ENCODE measurements around the gene IPO11.
"Not testable (repeated sequence)": the region's sequence is repeated elsewhere in the genome, so short reads cannot be mapped to it uniquely, and the experiment has no call there.

IPO11 gene

GRCh38 chr5:62450259-62450658 is 37.7 kb downstream of the IPO11 start:
- no peak for DNase-seq

- DNase-seq = no peak
These were observed 44.5 kb downstream of the IPO11 start for GRCh38 chr5:62457071-62457470.

- DNase-seq = no peak
These were observed 48.0 kb downstream of the IPO11 start for GRCh38 chr5:62460578-62460983.

GRCh38 chr5:62461561-62461960 is 49.0 kb downstream of the IPO11 start:
- no peak for DNase-seq

GRCh38 chr5:62465985-62466925 is 53.7 kb downstream of the IPO11 start:
- no peak for DNase-seq

- DNase-seq = no peak
These were observed 60.6 kb downstream of the IPO11 start for GRCh38 chr5:62473209-62473608.

GRCh38 chr5:62475072-62475471 is 62.5 kb downstream of the IPO11 start:
- DNase-seq = no peak

- no peak for DNase-seq
These were observed 65.2 kb downstream of the IPO11 start for GRCh38 chr5:62477801-62478200.

GRCh38 chr5:62483556-62483955 is 71.0 kb downstream of the IPO11 start:
- no peak for DNase-seq

GRCh38 chr5:62486672-62487071 is 74.1 kb downstream of the IPO11 start:
- no peak for DNase-seq

GRCh38 chr5:62488531-62488930 is 76.0 kb downstream of the IPO11 start:
- no peak for DNase-seq

GRCh38 chr5:62489471-62489870 is 76.9 kb downstream of the IPO11 start:
- DNase-seq = no peak

GRCh38 chr5:62494772-62495171 is 82.2 kb downstream of the IPO11 start:
- no peak for DNase-seq

- DNase-seq = no peak
These were observed 84.3 kb downstream of the IPO11 start for GRCh38 chr5:62496876-62497275.

- no peak for DNase-seq
These were observed 86.4 kb downstream of the IPO11 start for GRCh38 chr5:62498961-62499360.

GRCh38 chr5:62499756-62500155 is 87.2 kb downstream of the IPO11 start:
- DNase-seq = no peak

GRCh38 chr5:62502456-62503101 is 90.0 kb downstream of the IPO11 start:
- no peak for DNase-seq

- DNase-seq = no peak
These were observed 91.6 kb downstream of the IPO11 start for GRCh38 chr5:62504129-62504528.

GRCh38 chr5:62506659-62507460 is 94.3 kb downstream of the IPO11 start:
- DNase-seq = no peak

GRCh38 chr5:62508760-62509159 is 96.2 kb downstream of the IPO11 start:
- not testable (repeated sequence) for DNase-seq

- DNase-seq = no peak
These were observed 97.2 kb downstream of the IPO11 start for GRCh38 chr5:62509806-62510205.

- not testable (repeated sequence) for DNase-seq
These were observed 100.5 kb downstream of the IPO11 start for GRCh38 chr5:62513085-62513484.

GRCh38 chr5:62514510-62515119 is 102.1 kb downstream of the IPO11 start:
- no peak for DNase-seq
